Nephron (organoid): Measurements from ENCODE around the gene ASPDH.
"Not testable (repeated sequence)": the region's sequence is repeated elsewhere in the genome, so short reads cannot be mapped to it uniquely, and the experiment has no call there.

Experiments used
- H3K27ac Mint-ChIP-seq, 3 experiments: 2 replicates each; pipeline ENCODE4 v1.8.0; 2020; ENCODE audit warnings: mixed read lengths in 3 of 3, mild to moderate bottlenecking in 2 of 3, moderate library complexity in 1 of 3
- H3K27me3 Mint-ChIP-seq: 2 replicates; pipeline ENCODE4 v1.8.0; 2021; ENCODE audit warnings: low read depth, mild to moderate bottlenecking, moderate library complexity, mixed read lengths
- H3K36me3 Mint-ChIP-seq: 2 replicates; pipeline ENCODE4 v1.8.0; 2020; ENCODE audit warnings: low read depth, mixed read lengths
- H3K4me1 Mint-ChIP-seq: 2 replicates; pipeline ENCODE4 v1.8.0; 2020; ENCODE audit warnings: mixed read lengths
- H3K4me3 Mint-ChIP-seq, 3 experiments: 2 replicates each; pipeline ENCODE4 v1.8.0; 2020; ENCODE audit warnings: mild to moderate bottlenecking in 3 of 3, mixed read lengths in 3 of 3, moderate library complexity in 2 of 3
- H3K9me3 Mint-ChIP-seq: 2 replicates; pipeline ENCODE4 v1.8.0; 2020; ENCODE audit warnings: mixed read lengths
- CTCF ChIP-seq, 3 experiments: fragments of 200-600 bp; sonication (generic); IDR thresholded peaks; one replicate each; pipeline ENCODE4 v1.5.0; 2021; ENCODE audit warnings: antibody characterized with exemption in 3 of 3; ENCODE audit not compliant: unreplicated experiment in 3 of 3

The ASPDH gene

GRCh38 chr19:50532952-50533351, 19.2 kb upstream of the ASPDH start:
- H3K36me3 Mint-ChIP-seq, result peaks cover 51% of the 10 kb centered on the region
- no peak overlapping the region for H3K27ac Mint-ChIP-seq
- H3K4me1 Mint-ChIP-seq, result peaks cover 6% of the 10 kb centered on the region
- no peak overlapping the region for H3K4me3 Mint-ChIP-seq
- no peaks in the 10 kb centered on the region for H3K27me3 Mint-ChIP-seq
- peaks cover 20% of the 10 kb centered on the region for H3K9me3 Mint-ChIP-seq
- TF ChIP-seq CTCF (IDR thresholded peaks at IDR 0.05; ENCODE audit: unreplicated experiment in 3 of 3), result no peak

- Mint-ChIP-seq H3K36me3 (peaks cover 43% of the 10 kb centered on the region), H3K27me3 (no peaks in the 10 kb centered on the region), H3K4me1 (no peaks in the 10 kb centered on the region), H3K9me3 (peaks cover 20% of the 10 kb centered on the region), H3K27ac (no peak overlapping the region), H3K4me3 (no peak overlapping the region)
- TF ChIP-seq CTCF (IDR thresholded peaks at IDR 0.05; ENCODE audit: unreplicated experiment in 3 of 3), result no peak
Measured at GRCh38 chr19:50531171-50531612, 17.5 kb upstream of the ASPDH start.

- not testable (repeated sequence) for H3K4me3 Mint-ChIP-seq, H3K9me3 Mint-ChIP-seq, H3K27ac Mint-ChIP-seq, H3K4me1 Mint-ChIP-seq, H3K27me3 Mint-ChIP-seq
- peaks cover 23% of the 10 kb centered on the region for H3K36me3 Mint-ChIP-seq
Measured at GRCh38 chr19:50528052-50528451, 14.3 kb upstream of the ASPDH start.

GRCh38 chr19:50522881-50523280, 9.2 kb upstream of the ASPDH start:
- Mint-ChIP-seq H3K4me3 (no peak overlapping the region), H3K27me3 (peaks cover 3% of the 10 kb centered on the region), H3K4me1 (no peaks in the 10 kb centered on the region), H3K27ac (no peak overlapping the region), H3K36me3 (peaks cover 17% of the 10 kb centered on the region), H3K9me3 (no peaks in the 10 kb centered on the region)
- no peak for TF ChIP-seq CTCF (IDR thresholded peaks at IDR 0.05; ENCODE audit: unreplicated experiment in 3 of 3)

GRCh38 chr19:50520822-50521465, 7.2 kb upstream of the ASPDH start:
- Mint-ChIP-seq H3K9me3 (no peaks in the 10 kb centered on the region), H3K4me3 (no peak overlapping the region), H3K27me3 (peaks cover under 1% of the 10 kb centered on the region), H3K36me3 (peaks cover 13% of the 10 kb centered on the region), H3K4me1 (no peaks in the 10 kb centered on the region), H3K27ac (no peak overlapping the region)
- TF ChIP-seq CTCF (IDR thresholded peaks at IDR 0.05; ENCODE audit: unreplicated experiment in 3 of 3), result no peak

- H3K36me3 Mint-ChIP-seq, result peaks cover 10% of the 10 kb centered on the region
- no peaks in the 10 kb centered on the region for H3K27me3 Mint-ChIP-seq
- H3K9me3 Mint-ChIP-seq, result no peaks in the 10 kb centered on the region
- no peak for TF ChIP-seq CTCF (IDR thresholded peaks at IDR 0.05; ENCODE audit: unreplicated experiment in 3 of 3)
- no peaks in the 10 kb centered on the region for H3K4me1 Mint-ChIP-seq
- no peak overlapping the region for H3K4me3 Mint-ChIP-seq
- no peak overlapping the region for H3K27ac Mint-ChIP-seq
Measured at GRCh38 chr19:50519006-50519575, 5.4 kb upstream of the ASPDH start.
